Adipocyte (in vitro differentiated cells): ENCODE measurements around the gene TAS1R2.

Experiments used
- DNase-seq: peaks from one replicate; pipeline ENCODE4 v3.0.0-alpha.2; 2015; ENCODE audit warnings: low read depth
- H3K27me3 ChIP-seq: replicated peaks from 2 replicates; pipeline ENCODE4 v1.7.0; 2013; ENCODE audit warnings: mild to moderate bottlenecking, low read length, moderate library complexity; ENCODE audit not compliant: control insufficient read depth, insufficient read depth
- H3K36me3 ChIP-seq: 2 replicates; pipeline ENCODE4 v1.7.0; 2013; ENCODE audit warnings: low read length, mild to moderate bottlenecking, moderate library complexity; ENCODE audit not compliant: control insufficient read depth, insufficient read depth, severe bottlenecking
- H3K4me1 ChIP-seq: 2 replicates; pipeline ENCODE4 v1.7.0; 2013; ENCODE audit warnings: mild to moderate bottlenecking, low read length, moderate library complexity; ENCODE audit not compliant: control insufficient read depth, insufficient read depth
- H3K4me3 ChIP-seq: 2 replicates; pipeline ENCODE4 v1.7.0; 2013; ENCODE audit warnings: mild to moderate bottlenecking, low read length, moderate library complexity
- H3K9ac ChIP-seq: 2 replicates; pipeline ENCODE4 v1.7.0; 2013; ENCODE audit warnings: mild to moderate bottlenecking, low read length, moderate library complexity
- H3K9me3 ChIP-seq: 2 replicates; pipeline ENCODE4 v1.7.0; 2013; ENCODE audit warnings: mild to moderate bottlenecking, low read length, moderate library complexity; ENCODE audit not compliant: control insufficient read depth

Gene TAS1R2

GRCh38 chr1:18817795-18818435 lies 41.5 kb downstream of the TAS1R2 start:
- no peaks in the 10 kb centered on the region for H3K4me1 ChIP-seq
- no peak for DNase-seq

DNA sequence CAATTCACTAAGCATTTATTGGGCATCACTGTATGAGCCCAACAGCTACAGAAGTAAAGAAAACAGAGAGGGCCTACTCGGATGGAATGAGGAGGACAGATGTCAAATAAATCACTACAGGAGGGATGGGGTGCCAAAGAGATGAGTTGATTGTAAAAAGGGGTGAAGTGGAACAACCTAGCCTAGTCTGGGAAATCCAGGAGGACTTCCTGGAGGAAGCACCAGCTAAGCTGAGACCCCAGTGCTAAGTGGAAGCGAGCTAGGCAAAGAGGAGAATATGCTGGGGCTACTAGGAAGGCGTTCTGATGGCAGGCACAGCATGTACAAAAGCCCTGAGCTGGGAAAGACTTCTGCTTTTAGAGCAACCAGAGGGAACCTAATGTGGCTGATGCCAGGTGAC lies 42.1 kb downstream of the TAS1R2 start:
- Histone ChIP-seq H3K9me3 (no peaks in the 10 kb centered on the region), H3K4me3 (no peak overlapping the region), H3K9ac (no peak overlapping the region), H3K36me3 (no peaks in the 10 kb centered on the region), H3K27me3 (peaks cover 58% of the 10 kb centered on the region), H3K4me1 (no peaks in the 10 kb centered on the region)
- DNase-seq, result no peak

More at GRCh38 chr1:18817795-18818435, 41.5 kb downstream of the TAS1R2 start:
- Histone ChIP-seq H3K27me3 (peaks cover 58% of the 10 kb centered on the region), H3K4me3 (no peak overlapping the region), H3K9ac (no peak overlapping the region), H3K36me3 (no peaks in the 10 kb centered on the region), H3K9me3 (no peaks in the 10 kb centered on the region)

GRCh38 chr1:18816808-18817207 lies 42.7 kb downstream of the TAS1R2 start:
- no peaks in the 10 kb centered on the region for H3K4me1 ChIP-seq
- H3K4me3 ChIP-seq, result no peak overlapping the region
- peaks cover 58% of the 10 kb centered on the region for H3K27me3 ChIP-seq
- H3K9ac ChIP-seq, result no peak overlapping the region
- H3K9me3 ChIP-seq, result no peaks in the 10 kb centered on the region
- H3K36me3 ChIP-seq, result no peaks in the 10 kb centered on the region
- DNase-seq, result no peak

- no peaks in the 10 kb centered on the region for H3K9me3 ChIP-seq
- H3K4me3 ChIP-seq, result no peak overlapping the region
- peaks cover 65% of the 10 kb centered on the region for H3K27me3 ChIP-seq
- no peaks in the 10 kb centered on the region for H3K36me3 ChIP-seq
- H3K4me1 ChIP-seq, result no peaks in the 10 kb centered on the region
- no peak for DNase-seq
- H3K9ac ChIP-seq, result no peak overlapping the region
Measured at GRCh38 chr1:18814874-18815531, 44.5 kb downstream of the TAS1R2 start.

- no peak overlapping the region for H3K9ac ChIP-seq
- no peaks in the 10 kb centered on the region for H3K9me3 ChIP-seq
- no peaks in the 10 kb centered on the region for H3K36me3 ChIP-seq
- H3K27me3 ChIP-seq, result peaks cover 62% of the 10 kb centered on the region
- H3K4me3 ChIP-seq, result no peak overlapping the region
- H3K4me1 ChIP-seq, result no peaks in the 10 kb centered on the region
- no peak for DNase-seq
Measured at GRCh38 chr1:18814425-18814824, 45.0 kb downstream of the TAS1R2 start.

DNA sequence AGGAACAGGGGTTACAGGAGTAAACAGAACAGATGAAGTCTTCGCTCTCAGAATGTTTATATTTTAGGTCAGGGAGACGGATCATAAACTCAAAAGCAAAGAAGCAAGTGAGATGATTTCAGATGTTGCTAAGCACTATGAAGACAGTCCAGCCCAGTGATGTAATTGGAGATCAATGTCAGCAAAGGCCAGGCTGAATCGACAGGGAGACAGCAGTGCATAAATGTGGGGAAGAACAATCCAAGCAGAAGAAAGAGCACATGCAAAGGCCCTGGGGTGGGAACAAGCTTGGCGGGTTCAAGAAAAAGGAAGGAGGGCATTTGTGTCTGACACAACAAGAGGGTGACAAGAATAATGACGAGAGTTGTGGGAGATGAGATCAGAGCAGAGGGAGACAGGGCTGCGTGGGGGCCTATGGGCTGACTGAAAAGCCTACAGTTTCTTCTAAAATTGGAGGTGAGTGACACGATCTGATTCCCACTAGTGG lies 47.0 kb downstream of the TAS1R2 start:
- Histone ChIP-seq H3K27me3 (peaks cover 50% of the 10 kb centered on the region), H3K4me3 (no peak overlapping the region), H3K4me1 (no peaks in the 10 kb centered on the region), H3K9me3 (no peaks in the 10 kb centered on the region), H3K36me3 (no peaks in the 10 kb centered on the region), H3K9ac (no peak overlapping the region)
- DNase-seq, result no peak

DNA sequence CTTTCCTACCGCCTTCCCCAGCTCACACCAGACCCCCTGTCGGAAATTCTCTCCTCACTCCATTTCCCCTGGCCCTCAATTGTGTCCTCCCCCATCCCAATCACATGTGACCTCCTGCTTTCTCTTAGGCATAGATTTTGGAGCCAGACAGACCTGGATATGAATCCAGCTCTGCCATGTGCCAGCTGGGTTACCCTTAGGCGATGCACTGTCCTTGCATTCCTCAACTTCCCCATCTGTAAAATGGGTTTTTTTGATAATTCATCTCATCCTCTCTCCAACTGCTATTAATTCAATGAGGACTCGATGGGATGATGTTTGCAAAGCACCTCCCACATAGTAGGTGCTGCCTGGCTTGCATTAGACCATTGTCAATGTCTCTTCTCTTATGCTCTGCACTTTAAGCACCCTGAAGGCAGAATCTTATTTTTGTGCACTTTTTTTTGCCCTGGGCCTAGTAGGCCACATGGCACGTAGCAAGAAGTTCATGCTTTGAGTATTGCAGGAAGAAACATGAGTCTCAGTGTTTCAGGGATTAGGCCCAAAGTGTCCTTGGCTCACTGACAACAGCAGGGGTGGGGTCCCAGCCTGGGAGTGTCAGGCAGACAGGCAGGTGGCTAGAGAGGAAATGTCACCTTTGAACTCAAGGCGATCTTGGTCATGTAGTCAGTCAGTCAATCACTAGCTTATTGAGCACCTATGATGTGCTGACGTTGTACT lies 47.6 kb downstream of the TAS1R2 start:
- H3K9me3 ChIP-seq, result no peaks in the 10 kb centered on the region
- DNase-seq, result no peak
- no peak overlapping the region for H3K4me3 ChIP-seq
- H3K9ac ChIP-seq, result no peak overlapping the region
- no peaks in the 10 kb centered on the region for H3K4me1 ChIP-seq
- no peaks in the 10 kb centered on the region for H3K36me3 ChIP-seq
- peaks cover 46% of the 10 kb centered on the region for H3K27me3 ChIP-seq

DNA sequence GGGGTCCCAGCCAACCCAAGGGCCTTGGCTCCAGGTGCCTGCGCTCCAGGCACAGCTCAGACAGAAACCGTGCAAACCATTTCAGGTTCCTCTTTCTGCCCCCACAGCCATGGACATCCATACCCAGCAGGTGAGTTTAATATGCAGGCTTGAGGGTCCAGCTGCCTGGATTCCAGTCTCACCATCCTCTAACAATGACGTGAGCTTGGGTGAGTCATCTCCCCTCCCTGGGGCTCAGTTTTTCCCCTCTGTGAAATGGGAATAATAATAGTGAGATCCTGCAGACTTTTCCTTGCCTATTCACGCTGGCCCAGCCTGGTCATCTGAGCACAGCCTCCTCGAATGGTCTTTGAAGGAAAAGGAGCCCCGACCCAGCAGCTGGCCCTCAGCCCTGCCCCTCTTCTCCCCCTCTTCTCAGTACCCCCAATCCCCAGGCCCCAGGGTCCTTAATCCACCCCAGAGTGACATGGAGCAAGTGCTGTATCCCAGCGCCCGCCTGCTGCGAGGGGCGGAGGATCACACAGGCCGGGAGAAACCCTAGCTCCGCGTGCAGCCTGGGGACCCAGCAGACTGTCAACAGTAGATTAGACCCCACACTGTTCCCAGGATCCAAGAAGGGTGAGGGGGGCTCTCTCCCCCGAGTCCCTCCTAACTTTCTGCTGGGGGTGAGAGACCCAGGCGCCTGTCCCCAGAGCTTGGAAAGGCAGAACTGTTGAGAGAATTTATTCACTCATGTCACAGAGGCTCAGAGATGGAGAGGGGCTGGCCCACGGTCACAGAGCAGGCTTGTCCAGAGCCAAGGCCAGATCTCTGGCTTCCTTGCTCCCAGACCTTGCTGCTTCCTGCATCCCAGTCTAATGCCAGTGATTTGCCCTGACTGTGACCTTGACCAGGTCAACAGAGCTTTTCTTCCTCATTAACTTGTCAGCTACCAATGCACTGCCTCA lies 49.2 kb downstream of the TAS1R2 start:
- Histone ChIP-seq H3K9ac (no peak overlapping the region), H3K9me3 (no peaks in the 10 kb centered on the region), H3K4me1 (peaks cover 4% of the 10 kb centered on the region), H3K36me3 (no peaks in the 10 kb centered on the region), H3K27me3 (peaks cover 33% of the 10 kb centered on the region), H3K4me3 (no peak overlapping the region)
- no peak for DNase-seq

GRCh38 chr1:18808550-18808949 lies 50.9 kb downstream of the TAS1R2 start:
- no peaks in the 10 kb centered on the region for H3K36me3 ChIP-seq
- H3K27me3 ChIP-seq, result peaks cover 41% of the 10 kb centered on the region
- peaks cover 4% of the 10 kb centered on the region for H3K4me1 ChIP-seq
- no peaks in the 10 kb centered on the region for H3K9me3 ChIP-seq
- no peak overlapping the region for H3K9ac ChIP-seq
- H3K4me3 ChIP-seq, result no peak overlapping the region
- DNase-seq, result no peak

DNA sequence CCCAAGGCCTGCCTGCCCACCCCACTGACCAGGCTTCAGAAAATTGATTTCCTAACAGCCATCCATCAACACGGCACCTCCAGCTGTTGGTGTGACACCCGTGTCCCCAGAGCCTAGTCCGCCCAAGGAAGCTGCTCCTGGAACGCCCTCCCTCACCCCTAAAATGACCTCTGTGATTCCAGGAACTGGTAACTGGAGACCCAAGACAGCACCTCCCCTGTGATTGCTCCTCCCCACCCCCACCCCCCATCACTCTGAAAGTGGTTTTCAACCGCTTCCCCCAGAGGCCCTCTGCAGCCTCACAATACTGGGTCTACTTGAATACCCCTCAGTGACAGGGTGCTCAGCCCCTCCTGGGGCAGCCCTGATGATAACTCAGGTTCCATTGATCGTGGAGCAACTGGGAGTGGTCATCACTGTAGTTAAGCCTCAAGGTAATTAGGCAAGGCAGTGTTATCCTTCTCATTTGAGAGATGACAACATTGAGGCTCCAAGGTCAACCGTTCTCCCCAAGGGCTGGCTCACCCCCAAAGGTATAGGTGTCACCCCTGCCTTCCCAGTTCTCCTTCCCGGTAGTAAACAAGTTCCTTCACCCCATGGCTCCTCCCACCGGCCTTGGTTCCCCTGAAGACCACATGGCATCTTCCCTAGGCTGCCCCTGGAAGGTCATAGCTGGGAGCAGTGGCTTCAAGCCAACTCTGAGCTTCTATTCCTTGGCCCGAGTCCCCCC lies 52.0 kb downstream of the TAS1R2 start:
- DNase-seq, result no peak
- no peaks in the 10 kb centered on the region for H3K9me3 ChIP-seq
- H3K9ac ChIP-seq, result no peak overlapping the region
- H3K27me3 ChIP-seq, result peaks cover 41% of the 10 kb centered on the region
- H3K4me3 ChIP-seq, result no peak overlapping the region
- peaks cover 4% of the 10 kb centered on the region for H3K4me1 ChIP-seq
- H3K36me3 ChIP-seq, result no peaks in the 10 kb centered on the region
